ENCODE measurements around the gene ARMC6. TPM values are rescaled to one million over a fixed set of nuclear protein-coding genes. Genes with fewer than 3 reads are reported as not detected.

The ARMC6 gene
- total RNA-seq, 1 experiment from 2014 or later: 66.5 TPM

DNA sequence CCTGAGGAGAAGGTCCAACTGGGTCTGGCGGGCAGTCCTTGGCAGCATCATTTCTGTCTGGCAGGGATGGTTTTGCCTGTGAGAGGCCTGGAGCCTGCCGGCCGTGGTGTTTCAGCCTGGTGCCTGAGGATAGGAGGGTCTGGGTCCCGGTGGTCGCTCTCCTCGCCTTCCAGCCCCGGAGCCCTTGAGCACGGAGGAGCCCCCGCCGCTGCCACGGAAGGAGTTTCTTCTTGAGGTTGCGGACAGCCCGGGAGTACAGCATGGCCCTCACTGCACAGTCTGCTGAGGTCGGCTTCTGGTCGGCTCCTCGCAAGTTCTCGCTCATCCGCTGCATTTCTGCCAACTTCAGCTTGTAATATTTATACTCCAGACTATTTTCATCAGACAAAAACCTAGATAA is 23.5 kb upstream of the ARMC6 start:
- Histone ChIP-seq H2AK5ac (ENCODE audit: insufficient read length, low read length) (no peak overlapping the region), H3K9ac (ENCODE audit: extremely low read depth, insufficient read length, low read length) (no peak overlapping the region), H3K4ac (ENCODE audit: low read depth, low read length) (no peak overlapping the region), H4K20me1 (ENCODE audit: control insufficient read depth, insufficient read depth, insufficient read length) (no peaks in the 10 kb centered on the region), H3T11ph (ENCODE audit: low read length) (no peak overlapping the region), H3K9me3 (ENCODE audit: control insufficient read depth, low read depth, low read length) (no peaks in the 10 kb centered on the region), H2BK20ac (ENCODE audit: low read depth, low read length, poor library complexity, severe bottlenecking) (no peak overlapping the region), H4K5ac (ENCODE audit: insufficient read length, low read depth, low read length) (no peak overlapping the region), H3K14ac (ENCODE audit: insufficient read depth, low read length) (no peak overlapping the region), H3K18ac (ENCODE audit: insufficient read length, low read depth, low read length) (no peak overlapping the region), H2BK15ac (ENCODE audit: low read depth, low read length) (no peak overlapping the region), H3K23me2 (ENCODE audit: insufficient read length, low read depth, low read length, poor library complexity, severe bottlenecking) (no peaks in the 10 kb centered on the region), H3K56ac (ENCODE audit: insufficient read length, low read depth, low read length) (no peak overlapping the region), H3K23ac (ENCODE audit: insufficient read length, low read depth, low read length) (no peak overlapping the region), H2BK5ac (ENCODE audit: insufficient read length, low read length) (no peak overlapping the region), H2BK120ac (ENCODE audit: low read depth, low read length, poor library complexity, severe bottlenecking) (no peak overlapping the region), H2BK12ac (ENCODE audit: insufficient read length, low read depth, low read length) (no peak overlapping the region), H2AFZ (ENCODE audit: low read length) (no peak overlapping the region), H3K79me1 (ENCODE audit: insufficient read depth, low read depth, low read length, poor library complexity, severe bottlenecking) (no peaks in the 10 kb centered on the region), H4K8ac (replicated peaks; ENCODE audit: insufficient read length, low read depth, low read length) (no peak overlapping the region), H3K4me1 (ENCODE audit: insufficient read depth, low read length) (no peaks in the 10 kb centered on the region), H3K79me2 (ENCODE audit: insufficient read depth, low read length) (no peaks in the 10 kb centered on the region), H3K27ac (ENCODE audit: insufficient read length, low read depth, low read length) (no peak overlapping the region), H3K27me3 (ENCODE audit: insufficient read depth, low read length) (no peaks in the 10 kb centered on the region), H4K91ac (ENCODE audit: insufficient read length, low read depth, low read length) (no peak overlapping the region), H3K4me2 (ENCODE audit: insufficient read depth, insufficient read length, low read length) (no peak overlapping the region)
- H3K4me1 Mint-ChIP-seq: no peaks in the 10 kb centered on the region
- H3K27me3 Mint-ChIP-seq (ENCODE audit: low read depth): no peaks in the 10 kb centered on the region
- no peak for DNase-seq
- no peak overlapping the region; a peak in 1 of 7 replicates for H3K27ac Mint-ChIP-seq
- H3K9me3 Mint-ChIP-seq: no peaks in the 10 kb centered on the region
- H3K36me3 Mint-ChIP-seq (ENCODE audit: insufficient read depth in 1 of 3, low read depth in 3 of 3): peaks cover 54 to 89% (median 88%) of the 10 kb centered on the region in 3 experiments; a peak in 6 of 7 replicates
- no CpG with 5 or more reads among the region's 18 CpGs for WGBS (ENCODE audit: extremely low coverage, insufficient read length, low lambda C conversion rate)
- no peak overlapping the region for H3K4me3 Mint-ChIP-seq
- TF ChIP-seq, protein P1, sequence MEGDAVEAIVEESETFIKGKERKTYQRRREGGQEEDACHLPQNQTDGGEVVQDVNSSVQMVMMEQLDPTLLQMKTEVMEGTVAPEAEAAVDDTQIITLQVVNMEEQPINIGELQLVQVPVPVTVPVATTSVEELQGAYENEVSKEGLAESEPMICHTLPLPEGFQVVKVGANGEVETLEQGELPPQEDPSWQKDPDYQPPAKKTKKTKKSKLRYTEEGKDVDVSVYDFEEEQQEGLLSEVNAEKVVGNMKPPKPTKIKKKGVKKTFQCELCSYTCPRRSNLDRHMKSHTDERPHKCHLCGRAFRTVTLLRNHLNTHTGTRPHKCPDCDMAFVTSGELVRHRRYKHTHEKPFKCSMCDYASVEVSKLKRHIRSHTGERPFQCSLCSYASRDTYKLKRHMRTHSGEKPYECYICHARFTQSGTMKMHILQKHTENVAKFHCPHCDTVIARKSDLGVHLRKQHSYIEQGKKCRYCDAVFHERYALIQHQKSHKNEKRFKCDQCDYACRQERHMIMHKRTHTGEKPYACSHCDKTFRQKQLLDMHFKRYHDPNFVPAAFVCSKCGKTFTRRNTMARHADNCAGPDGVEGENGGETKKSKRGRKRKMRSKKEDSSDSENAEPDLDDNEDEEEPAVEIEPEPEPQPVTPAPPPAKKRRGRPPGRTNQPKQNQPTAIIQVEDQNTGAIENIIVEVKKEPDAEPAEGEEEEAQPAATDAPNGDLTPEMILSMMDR (conservative IDR thresholded peaks at IDR 0.05): no peak
